NCI-H2107 (cell line): Measurements from ENCODE around the gene LMAN2L.

Experiments used
- DNase-seq: peaks from one replicate; lab custom pipeline; 2025; lab: John Stamatoyannopoulos, UW

The LMAN2L gene

GRCh38 chr2:96703021-96703751 lies 36.7 kb downstream of the LMAN2L start:
- DNase-seq: no peak

GRCh38 chr2:96702098-96702785 lies 37.6 kb downstream of the LMAN2L start:
- no peak for DNase-seq

GRCh38 chr2:96701636-96702035 lies 38.2 kb downstream of the LMAN2L start:
- no peak for DNase-seq

GRCh38 chr2:96700086-96700485 lies 39.8 kb downstream of the LMAN2L start:
- DNase-seq: no peak

GRCh38 chr2:96699621-96700020 lies 40.2 kb downstream of the LMAN2L start:
- DNase-seq: no peak

- DNase-seq: no peak
These were observed 40.8 kb downstream of the LMAN2L start for GRCh38 chr2:96699021-96699420.

GRCh38 chr2:96698221-96698861 lies 41.5 kb downstream of the LMAN2L start:
- DNase-seq: no peak

- no peak for DNase-seq
These were observed 42.4 kb downstream of the LMAN2L start for GRCh38 chr2:96697476-96697875.

GRCh38 chr2:96695602-96696001 lies 44.3 kb downstream of the LMAN2L start:
- no peak for DNase-seq

- DNase-seq: no peak
These were observed 44.9 kb downstream of the LMAN2L start for GRCh38 chr2:96694816-96695455.

- DNase-seq: no peak
These were observed 45.6 kb downstream of the LMAN2L start for GRCh38 chr2:96694279-96694678.

GRCh38 chr2:96693286-96694200 lies 46.3 kb downstream of the LMAN2L start:
- no peak for DNase-seq

- no peak for DNase-seq
These were observed 47.5 kb downstream of the LMAN2L start for GRCh38 chr2:96692094-96692971.

- DNase-seq: no peak
These were observed 48.7 kb downstream of the LMAN2L start for GRCh38 chr2:96691022-96691612.

- no peak for DNase-seq
These were observed 49.4 kb downstream of the LMAN2L start for GRCh38 chr2:96690306-96691021.

- DNase-seq: no peak
These were observed 50.4 kb downstream of the LMAN2L start for GRCh38 chr2:96689431-96689991.

GRCh38 chr2:96688649-96689430 lies 51.0 kb downstream of the LMAN2L start:
- no peak for DNase-seq
